Common myeloid progenitor, CD34-positive (primary cell): ENCODE results near the gene CELA2A.

Experiments used
- CTCF ChIA-PET: fragments of 350-600 bp; sonication (Branson Sonifier 250); formaldehyde crosslinking; loops from one replicate; lab custom pipeline; 2021; ENCODE audit warnings: antibody characterized with exemption; lab: Charles Lee
- POLR2A ChIA-PET: fragments of 350-600 bp; sonication (Branson Sonifier 250); formaldehyde crosslinking; loops from one replicate; lab custom pipeline; 2021; ENCODE audit warnings: antibody characterized with exemption; lab: Charles Lee
- DNase-seq, 3 donors: peaks; one replicate each; pipeline versions ENCODE4 v3.0.0 to v3.0.0-alpha.2; 2013
- H3K27ac ChIP-seq, 2 experiments: 1 replicate in 1 of 2; 2 replicates in 1 of 2; pipeline ENCODE4 v1.7.0; 2013; ENCODE audit warnings: inconsistent platforms in 2 of 2, low read length in 2 of 2, mild to moderate bottlenecking in 2 of 2, low read depth in 1 of 2, moderate library complexity in 1 of 2; ENCODE audit not compliant: severe bottlenecking in 2 of 2, insufficient read depth in 1 of 2, poor library complexity in 1 of 2
- H3K27me3 ChIP-seq, 5 experiments: replicated peaks in 2 of 5; 1 replicate in 3 of 5; 2 replicates in 2 of 5; pipeline versions ENCODE4 v1.6.1 to v1.7.0; 2013; ENCODE audit warnings: low read length in 4 of 5, mild to moderate bottlenecking in 2 of 5, moderate library complexity in 2 of 5, inconsistent platforms in 1 of 5; ENCODE audit not compliant: insufficient read depth in 5 of 5, control insufficient read depth in 4 of 5
- H3K36me3 ChIP-seq, 4 experiments: 1 replicate in 2 of 4; 2 replicates in 2 of 4; pipeline versions ENCODE4 v1.6.1 to v1.7.0; 2013; ENCODE audit warnings: low read length in 3 of 4, control low read depth in 1 of 4, mild to moderate bottlenecking in 1 of 4; ENCODE audit not compliant: control insufficient read depth in 4 of 4, insufficient read depth in 4 of 4
- H3K4me1 ChIP-seq, 4 experiments: 1 replicate in 3 of 4; 2 replicates in 1 of 4; pipeline versions ENCODE4 v1.6.1 to v1.7.1; 2013; ENCODE audit warnings: low read length in 3 of 4, mild to moderate bottlenecking in 3 of 4, control low read depth in 1 of 4, inconsistent platforms in 1 of 4, moderate library complexity in 1 of 4; ENCODE audit not compliant: control insufficient read depth in 4 of 4, insufficient read depth in 4 of 4; ENCODE audit errors: control extremely low read depth in 1 of 4
- H3K4me3 ChIP-seq, 7 experiments: 1 replicate in 4 of 7; 2 replicates in 3 of 7; pipeline versions ENCODE4 v1.5.1 to v1.7.0; 2013; ENCODE audit warnings: mild to moderate bottlenecking in 7 of 7, low read length in 6 of 7, moderate library complexity in 6 of 7, inconsistent platforms in 2 of 7, low read depth in 2 of 7, control low read depth in 1 of 7; ENCODE audit not compliant: insufficient read depth in 4 of 7, control insufficient read depth in 1 of 7; ENCODE audit errors: extremely low read depth in 1 of 7
- H3K9me3 ChIP-seq, 5 experiments: 1 replicate in 4 of 5; 2 replicates in 1 of 5; pipeline versions ENCODE4 v1.6.1 to v1.7.1; 2013; ENCODE audit warnings: low read length in 4 of 5, mild to moderate bottlenecking in 2 of 5, inconsistent platforms in 1 of 5, low read depth in 1 of 5, moderate library complexity in 1 of 5; ENCODE audit not compliant: control insufficient read depth in 4 of 5, insufficient read depth in 2 of 5; ENCODE audit errors: control extremely low read depth in 1 of 5
- WGBS: methylation state at CpG from one replicate; pipeline ENCODE4 v1.1.5; 2013; ENCODE audit not compliant: insufficient coverage; 5-methylcytosine and 5-hydroxymethylcytosine counted together

CELA2A gene

DNA sequence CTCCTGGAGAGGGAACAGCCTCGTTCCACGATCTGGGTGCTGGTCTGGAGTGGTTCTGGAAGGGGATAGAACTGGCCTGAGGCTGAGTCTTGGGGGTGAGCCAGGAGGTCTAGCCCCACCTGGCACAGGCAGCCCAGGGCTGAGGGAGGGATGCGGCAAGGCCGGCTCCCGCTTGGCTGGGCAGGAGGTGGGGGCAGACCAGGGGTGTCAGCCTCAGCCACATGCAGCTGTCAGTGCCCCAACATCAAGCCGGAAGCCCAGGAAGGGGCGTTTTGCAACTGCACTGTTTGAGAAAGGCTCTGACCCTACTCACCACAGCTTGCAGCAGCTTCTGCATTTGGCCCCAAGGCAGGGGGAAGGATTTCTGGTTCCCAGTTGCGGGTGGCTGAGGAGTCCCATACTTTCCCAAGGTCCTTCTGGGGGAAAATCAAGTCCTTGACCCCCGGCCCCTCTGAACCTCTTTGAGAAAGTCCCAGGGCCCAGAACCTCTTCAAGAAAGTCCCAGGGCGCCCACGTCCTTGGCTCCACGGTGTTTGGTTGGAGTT lies 44.9 kb upstream of the CELA2A start:
- WGBS, result 12% methylated on average over 12 of the region's 12 CpGs
- peak overlapping the region; percentile 15 to 79 for H3K27ac ChIP-seq
- H3K9me3 ChIP-seq, result no peaks in the 10 kb centered on the region
- DNase-seq, result peak; percentile 58 to 93 (median 90)
- peak overlapping the region; percentile 23 to 91 (median 80) for H3K4me3 ChIP-seq
- peaks cover 11 to 71% (median 64%) of the 10 kb centered on the region in 4 experiments for H3K4me1 ChIP-seq
- CTCF ChIA-PET, result interaction anchor here (1.0 to 1.9 kb wide), 6 partner anchors 10 to 107 kb away, joined by 3 to 5 read pairs (median 3); no protein-coding TSS in a partner anchor
- POLR2A ChIA-PET, result interaction anchor here (1.3 kb wide), 1 partner anchor 20 kb away, joined by 6 read pairs; no protein-coding TSS in a partner anchor
- peaks cover 0 to 31% (median 10%) of the 10 kb centered on the region in 4 experiments for H3K36me3 ChIP-seq
- peaks cover 0 to 4% (median 0%) of the 10 kb centered on the region in 5 experiments for H3K27me3 ChIP-seq

DNA sequence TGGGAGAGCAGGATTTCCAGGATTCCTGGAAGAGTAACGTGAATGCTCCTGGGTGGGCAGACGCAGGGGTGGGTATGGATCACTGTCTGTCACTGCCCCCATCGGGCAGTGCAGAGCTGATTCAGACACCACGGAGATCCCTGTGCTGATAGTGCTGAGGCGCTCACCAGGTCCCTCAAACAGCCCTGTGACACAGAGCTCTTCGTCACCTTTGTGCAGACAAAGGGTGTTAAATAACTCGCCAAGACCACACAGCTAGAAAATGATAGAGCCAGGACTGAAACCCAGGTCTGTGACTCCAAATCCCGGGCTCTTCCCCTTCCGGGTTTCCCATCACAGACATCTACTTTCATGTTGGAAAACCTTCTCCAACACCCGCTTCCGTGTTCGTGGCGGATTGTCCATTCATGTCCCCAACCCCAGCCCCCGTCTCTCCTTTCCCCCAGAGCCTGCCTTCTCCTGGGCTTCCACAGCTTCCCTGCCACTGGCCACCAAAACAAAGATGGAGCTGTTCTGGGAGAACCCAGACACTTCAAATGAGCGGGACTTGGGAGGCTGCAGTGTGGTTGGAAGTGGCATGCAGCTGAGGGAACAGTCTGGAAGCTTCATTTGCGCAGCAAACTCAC lies 44.2 kb upstream of the CELA2A start:
- ChIA-PET CTCF (interaction anchor here (1.2 to 1.9 kb wide), 4 partner anchors 10 to 107 kb away, joined by 3 to 5 read pairs (median 4); no protein-coding TSS in a partner anchor), POLR2A (interaction anchor here (0.6 to 1.3 kb wide), 2 partner anchors 19 to 25 kb away, joined by 3 to 6 read pairs; no protein-coding TSS in a partner anchor)
- DNase-seq, result peak in 2 of 3 donors; percentile 57 to 69
- Histone ChIP-seq H3K36me3 (peaks cover 0 to 31% (median 10%) of the 10 kb centered on the region in 4 experiments), H3K4me1 (peaks cover 11 to 77% (median 70%) of the 10 kb centered on the region in 4 experiments), H3K27me3 (peaks cover 0 to 3% (median 0%) of the 10 kb centered on the region in 5 experiments), H3K27ac (peak overlapping the region in 1 of 2 experiments; percentile 79), H3K4me3 (peak overlapping the region in 6 of 7 experiments; percentile 35 to 91 (median 80)), H3K9me3 (no peaks in the 10 kb centered on the region)
- 60% methylated on average over 13 of the region's 16 CpGs for WGBS

DNA sequence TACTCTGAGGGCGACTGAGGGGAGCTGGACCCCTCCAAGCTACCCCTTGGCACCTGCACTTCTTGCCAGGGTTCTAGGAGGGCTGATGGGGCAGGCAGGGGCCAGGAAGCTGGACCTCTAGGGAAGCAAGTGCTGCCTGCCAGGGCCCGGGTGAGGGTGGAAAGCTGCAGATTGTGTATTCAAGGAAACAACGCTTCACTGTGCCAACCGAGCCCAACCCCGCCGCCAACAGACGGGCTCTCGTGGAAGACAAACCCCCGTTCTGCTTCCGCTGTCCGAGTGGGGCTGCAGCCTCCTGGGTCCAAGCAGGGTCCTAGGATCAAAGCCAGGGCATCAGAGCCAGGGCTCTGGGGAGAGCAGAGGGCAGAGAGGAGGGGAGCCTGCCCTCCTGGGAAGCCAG lies 43.7 kb upstream of the CELA2A start:
- POLR2A ChIA-PET, result interaction anchor here (0.6 kb wide), 1 partner anchor 25 kb away, joined by 3 read pairs; no protein-coding TSS in a partner anchor
- CTCF ChIA-PET, result interaction anchor here (1.2 to 1.9 kb wide), 3 partner anchors 15 to 108 kb away, joined by 3 to 4 read pairs (median 3); no protein-coding TSS in a partner anchor
- no peak for DNase-seq
- Histone ChIP-seq H3K36me3 (peaks cover 0 to 31% (median 10%) of the 10 kb centered on the region in 4 experiments), H3K27me3 (peaks cover 0 to 2% (median 0%) of the 10 kb centered on the region in 5 experiments), H3K4me1 (peaks cover 11 to 82% (median 76%) of the 10 kb centered on the region in 4 experiments), H3K4me3 (peak overlapping the region in 3 of 7 experiments; percentile 19 to 55 (median 40)), H3K27ac (no peak overlapping the region), H3K9me3 (no peaks in the 10 kb centered on the region)
- 96% methylated on average over 10 of the region's 11 CpGs for WGBS

DNA sequence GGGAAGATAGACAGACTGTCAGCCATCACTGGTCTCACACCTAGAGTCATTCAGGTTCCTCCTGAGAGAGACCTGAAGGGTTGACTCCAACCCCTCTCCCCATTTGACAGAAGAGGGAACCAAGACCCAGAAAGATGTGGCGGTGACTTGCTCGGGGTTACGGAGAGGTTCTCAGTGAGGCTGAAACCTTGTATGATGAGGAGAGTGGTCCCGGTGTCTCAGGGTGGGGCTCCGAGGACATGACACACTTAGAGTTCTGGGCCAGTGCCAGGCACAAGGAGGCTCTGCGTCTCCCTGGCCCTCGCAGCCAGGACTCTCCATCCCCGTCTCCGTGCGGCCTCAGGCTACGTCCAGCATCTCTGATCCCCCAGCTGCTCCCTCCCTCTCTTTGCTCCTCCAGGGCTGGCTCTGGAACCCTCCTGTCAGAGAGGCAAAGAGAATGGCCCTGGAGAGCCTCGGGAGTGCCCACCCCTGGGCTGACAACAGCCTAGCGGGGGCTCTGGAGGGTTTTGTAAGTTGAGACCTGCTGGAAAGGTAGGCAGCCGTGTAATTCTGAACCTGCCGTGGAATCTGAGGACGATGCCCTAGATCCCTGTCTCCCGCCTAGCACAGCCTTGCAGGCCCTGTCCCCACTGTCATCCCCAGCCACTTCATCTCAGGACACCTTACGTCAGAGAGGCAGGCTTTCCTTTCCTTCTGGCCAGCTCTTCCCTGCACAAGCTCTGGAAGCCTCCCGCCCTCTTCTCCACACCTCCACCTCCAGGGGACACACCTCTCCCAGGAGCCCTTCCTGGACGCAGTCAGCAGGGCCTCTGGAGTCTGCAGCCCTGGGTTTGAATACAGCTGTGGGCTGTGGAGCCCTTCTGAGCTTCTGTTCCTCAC lies 42.7 kb upstream of the CELA2A start:
- Histone ChIP-seq H3K27ac (no peak overlapping the region), H3K36me3 (peaks cover 0 to 31% (median 10%) of the 10 kb centered on the region in 4 experiments), H3K4me1 (peaks cover 11 to 83% (median 76%) of the 10 kb centered on the region in 4 experiments), H3K27me3 (no peaks in the 10 kb centered on the region), H3K4me3 (no peak overlapping the region), H3K9me3 (no peaks in the 10 kb centered on the region)
- 94% methylated on average over 15 of the region's 20 CpGs for WGBS
- POLR2A ChIA-PET, result interaction anchor here (0.5 kb wide), 1 partner anchor 215 kb away, joined by 3 read pairs; no protein-coding TSS in a partner anchor
- CTCF ChIA-PET, result interaction anchor here (1.1 to 1.3 kb wide), 2 partner anchors 8 to 90 kb away, joined by 4 read pairs; no protein-coding TSS in a partner anchor
- DNase-seq, result no peak

DNA sequence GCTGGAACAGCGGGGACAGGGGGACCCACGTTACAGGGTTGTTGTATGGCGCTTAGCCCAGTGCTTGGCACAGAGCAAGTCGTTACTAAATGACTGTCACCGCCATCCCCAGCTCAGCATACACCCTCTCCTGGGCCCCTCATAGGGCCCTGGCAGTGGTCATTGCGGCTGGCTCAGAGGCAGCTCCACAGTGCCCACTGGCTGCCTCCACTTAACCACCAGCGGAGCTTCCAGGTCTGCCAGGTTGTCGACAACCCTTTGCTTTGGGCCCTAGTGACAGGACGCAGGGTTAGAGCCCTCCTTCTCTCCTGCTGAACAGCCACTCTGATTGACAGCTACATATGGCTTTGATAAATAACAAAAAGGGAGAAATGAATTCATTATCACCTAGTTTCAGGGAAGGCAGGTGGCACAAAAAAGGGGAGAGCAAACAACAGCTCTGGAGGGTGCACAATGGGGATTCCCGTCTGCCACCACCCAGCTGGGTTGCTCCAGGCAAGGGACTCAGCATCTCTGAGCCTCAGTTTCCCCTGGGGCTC lies 42.0 kb upstream of the CELA2A start:
- no peaks in the 10 kb centered on the region for H3K27me3 ChIP-seq
- CTCF ChIA-PET, result interaction anchor here (1.1 to 1.3 kb wide), 3 partner anchors 9 to 91 kb away, joined by 4 read pairs; no protein-coding TSS in a partner anchor
- peaks cover 0 to 36% (median 10%) of the 10 kb centered on the region in 4 experiments for H3K36me3 ChIP-seq
- no peaks in the 10 kb centered on the region for H3K9me3 ChIP-seq
- H3K4me1 ChIP-seq, result peaks cover 11 to 82% (median 70%) of the 10 kb centered on the region in 4 experiments
- DNase-seq, result no peak
- 96% methylated on average over 10 of the region's 10 CpGs for WGBS
- H3K4me3 ChIP-seq, result no peak overlapping the region
- H3K27ac ChIP-seq, result no peak overlapping the region
- POLR2A ChIA-PET, result no interaction called here
